WTC11 (cell line): ENCODE measurements around the gene ARHGEF18. TPM values are rescaled to one million over a fixed set of nuclear protein-coding genes. Genes with fewer than 3 reads are reported as not detected.
A peak's percentile ranks its signal among the peaks of the same experiment; 100 is the strongest.
"Not testable (repeated sequence)": the region's sequence is repeated elsewhere in the genome, so short reads cannot be mapped to it uniquely, and the experiment has no call there.

Source experiments
- ATAC-seq: fragments of 200-7000 bp; cut with Tn5 transposase; 2 replicates; pipeline ENCODE4 v1.10.0; 2021; ENCODE audit warnings: mild to moderate bottlenecking, moderate library complexity
- CTCF ChIA-PET: fragments of 300-600 bp; sonication (Branson Sonifier 250); formaldehyde crosslinking; loops from one replicate; lab custom pipeline; 2021; ENCODE audit warnings: antibody characterized with exemption; lab: Charles Lee
- POLR2A ChIA-PET: fragments of 350-600 bp; sonication (Branson Sonifier 250); formaldehyde crosslinking; loops from one replicate; lab custom pipeline; 2021; ENCODE audit warnings: antibody characterized with exemption; lab: Charles Lee
- DNase-seq: peaks from one replicate; pipeline ENCODE4 v3.0.0; 2021; ENCODE audit warnings: low spot score
- H3K27ac Mint-ChIP-seq: 2 replicates; pipeline ENCODE4 v1.8.0; 2021; ENCODE audit warnings: mixed read lengths
- H3K27me3 Mint-ChIP-seq: 2 replicates; pipeline ENCODE4 v1.8.0; 2021; ENCODE audit warnings: low read depth, mild to moderate bottlenecking, moderate library complexity, mixed read lengths
- H3K36me3 Mint-ChIP-seq: 2 replicates; pipeline ENCODE4 v1.8.0; 2021; ENCODE audit warnings: mixed read lengths
- H3K4me1 Mint-ChIP-seq: 2 replicates; pipeline ENCODE4 v1.8.0; 2022; ENCODE audit warnings: mixed read lengths
- H3K4me3 Mint-ChIP-seq: 2 replicates; pipeline ENCODE4 v1.8.0; 2021; ENCODE audit warnings: mild to moderate bottlenecking, moderate library complexity, mixed read lengths
- H3K9me3 Mint-ChIP-seq: 2 replicates; pipeline ENCODE4 v1.8.0; 2021; ENCODE audit warnings: mixed read lengths
- CREB1 ChIP-seq: sonication (generic); formaldehyde crosslinking; IDR thresholded peaks from 2 replicates; pipeline ENCODE4 v1.8.0; 2023; ENCODE audit warnings: mild to moderate bottlenecking, missing genetic modification reagents
- CREM ChIP-seq: sonication (generic); formaldehyde crosslinking; IDR thresholded peaks from 2 replicates; pipeline ENCODE4 v1.8.1; 2022; ENCODE audit warnings: mild to moderate bottlenecking, missing genetic modification reagents, moderate library complexity
- ELF4 ChIP-seq: sonication (generic); formaldehyde crosslinking; IDR thresholded peaks from 2 replicates; pipeline ENCODE4 v1.8.1; 2022; ENCODE audit warnings: low read depth, mild to moderate bottlenecking, moderate library complexity, missing genetic modification reagents
- EMX1 ChIP-seq: fragments of 250-450 bp; sonication (Bioruptor Pico); IDR thresholded peaks from 2 replicates; pipeline ENCODE4 v1.8.0; 2021; ENCODE audit warnings: mild to moderate bottlenecking
- GRHL2 ChIP-seq: fragments of 250-450 bp; sonication (Bioruptor Pico); IDR thresholded peaks from 2 replicates; pipeline ENCODE4 v1.8.0; 2022; ENCODE audit warnings: mild to moderate bottlenecking, moderate library complexity; ENCODE audit not compliant: insufficient replicate concordance, severe bottlenecking
- HMGA2 ChIP-seq: fragments of 250-450 bp; sonication (Bioruptor Pico); IDR thresholded peaks from 2 replicates; pipeline ENCODE4 v1.4.0; 2021; ENCODE audit warnings: mild to moderate bottlenecking, moderate library complexity
- JAZF1 ChIP-seq: fragments of 250-450 bp; sonication (Bioruptor Pico); IDR thresholded peaks from 2 replicates; pipeline ENCODE4 v1.9.0; 2021; ENCODE audit warnings: moderate library complexity, mild to moderate bottlenecking, inconsistent platforms
- MXD4 ChIP-seq: fragments of 250-450 bp; sonication (Bioruptor Pico); IDR thresholded peaks from 2 replicates; pipeline ENCODE4 v1.8.0; 2021; ENCODE audit warnings: mild to moderate bottlenecking, moderate library complexity, borderline replicate concordance
- NFE2L1 ChIP-seq: sonication (generic); formaldehyde crosslinking; IDR thresholded peaks from 2 replicates; pipeline ENCODE4 v1.8.1; 2023; ENCODE audit warnings: missing genetic modification reagents
- RELA ChIP-seq: sonication (generic); formaldehyde crosslinking; IDR thresholded peaks from 2 replicates; pipeline ENCODE4 v1.8.1; 2022; ENCODE audit warnings: missing genetic modification reagents, mild to moderate bottlenecking, borderline replicate concordance
- SMAD4 ChIP-seq: sonication (generic); formaldehyde crosslinking; IDR thresholded peaks from 2 replicates; pipeline ENCODE4 v1.8.0; 2022; ENCODE audit warnings: mild to moderate bottlenecking, missing genetic modification reagents
- TEAD4 ChIP-seq: sonication (generic); formaldehyde crosslinking; IDR thresholded peaks from 2 replicates; pipeline ENCODE4 v1.8.0; 2022; ENCODE audit warnings: mild to moderate bottlenecking, missing genetic modification reagents
- ZBTB21 ChIP-seq: sonication (generic); formaldehyde crosslinking; IDR thresholded peaks from 2 replicates; pipeline ENCODE4 v1.8.1; 2023; ENCODE audit warnings: mild to moderate bottlenecking, missing genetic modification reagents, borderline replicate concordance
- ZNF121 ChIP-seq: sonication (generic); formaldehyde crosslinking; IDR thresholded peaks from 2 replicates; pipeline ENCODE4 v1.8.0; 2023; ENCODE audit warnings: missing genetic modification reagents
- ZNF219 ChIP-seq: sonication (generic); formaldehyde crosslinking; IDR thresholded peaks from 2 replicates; pipeline ENCODE4 v1.8.0; 2023; ENCODE audit warnings: missing genetic modification reagents, mild to moderate bottlenecking, borderline replicate concordance
- ZNF263 ChIP-seq: sonication (generic); formaldehyde crosslinking; IDR thresholded peaks from 2 replicates; pipeline ENCODE4 v1.8.1; 2022; ENCODE audit warnings: low read depth, mild to moderate bottlenecking, moderate library complexity, missing genetic modification reagents
- ZNF317 ChIP-seq: sonication (generic); formaldehyde crosslinking; IDR thresholded peaks from 2 replicates; pipeline ENCODE4 v1.8.1; 2023; ENCODE audit warnings: low read depth, mild to moderate bottlenecking, moderate library complexity, missing genetic modification reagents, borderline replicate concordance
- total RNA-seq: library from RNA; stranded (reverse); gene quantifications from 3 replicates; pipeline ENCODE4 v1.2.3, GENCODE V29; 2021
- TF ChIP-seq, protein P1 (sequence below): sonication (generic); formaldehyde crosslinking; IDR thresholded peaks from 2 replicates; pipeline ENCODE4 v1.8.1; 2022; ENCODE audit warnings: low read depth, mild to moderate bottlenecking, moderate library complexity, missing genetic modification reagents, borderline replicate concordance
- TF ChIP-seq, protein P2 (sequence below): sonication (generic); formaldehyde crosslinking; IDR thresholded peaks from 2 replicates; pipeline ENCODE4 v1.8.1; 2023; ENCODE audit warnings: mild to moderate bottlenecking, missing genetic modification reagents, moderate library complexity
- TF ChIP-seq, protein P3 (sequence below): sonication (generic); formaldehyde crosslinking; IDR thresholded peaks from 2 replicates; pipeline ENCODE4 v1.8.1; 2022; ENCODE audit warnings: mild to moderate bottlenecking, moderate library complexity, missing genetic modification reagents
- TF ChIP-seq, protein P4 (sequence below): sonication (generic); formaldehyde crosslinking; IDR thresholded peaks from 2 replicates; pipeline ENCODE4 v1.8.1; 2022; ENCODE audit warnings: missing genetic modification reagents, borderline replicate concordance
- TF ChIP-seq, protein P5 (sequence below): fragments of 250-450 bp; sonication (Bioruptor Pico); IDR thresholded peaks from 2 replicates; pipeline ENCODE4 v1.8.0; 2021; ENCODE audit warnings: mild to moderate bottlenecking
- TF ChIP-seq, protein P6 (sequence below): sonication (generic); formaldehyde crosslinking; IDR thresholded peaks from 2 replicates; pipeline ENCODE4 v1.8.0; 2022; ENCODE audit warnings: mild to moderate bottlenecking, missing genetic modification reagents

ARHGEF18 gene
- total RNA-seq, 1 experiment from 2014 or later: 56.1 TPM

DNA sequence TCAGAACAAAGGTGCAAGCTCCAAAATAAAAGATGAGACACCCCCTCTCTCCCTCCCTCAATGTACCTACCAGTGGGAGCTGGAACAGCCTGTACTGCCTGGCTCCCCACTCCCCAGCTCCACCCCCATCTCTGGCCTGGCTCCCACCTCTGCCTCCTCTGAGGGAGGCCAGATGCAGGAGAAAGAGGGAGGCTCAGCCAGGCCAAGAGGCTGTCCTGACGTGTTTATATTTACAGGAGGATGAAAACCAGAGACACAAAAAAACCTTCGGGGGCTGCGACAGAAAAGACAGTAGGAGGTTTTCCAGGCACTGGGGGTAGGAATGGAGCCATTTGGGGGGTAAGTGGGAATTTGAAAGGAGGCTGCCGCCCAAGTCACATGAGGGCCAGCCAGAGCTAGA is 19.7 kb downstream of the ARHGEF18 start (continued):
- TF ChIP-seq, protein P1, sequence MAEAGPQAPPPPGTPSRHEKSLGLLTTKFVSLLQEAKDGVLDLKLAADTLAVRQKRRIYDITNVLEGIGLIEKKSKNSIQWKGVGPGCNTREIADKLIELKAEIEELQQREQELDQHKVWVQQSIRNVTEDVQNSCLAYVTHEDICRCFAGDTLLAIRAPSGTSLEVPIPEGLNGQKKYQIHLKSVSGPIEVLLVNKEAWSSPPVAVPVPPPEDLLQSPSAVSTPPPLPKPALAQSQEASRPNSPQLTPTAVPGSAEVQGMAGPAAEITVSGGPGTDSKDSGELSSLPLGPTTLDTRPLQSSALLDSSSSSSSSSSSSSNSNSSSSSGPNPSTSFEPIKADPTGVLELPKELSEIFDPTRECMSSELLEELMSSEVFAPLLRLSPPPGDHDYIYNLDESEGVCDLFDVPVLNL (CRISPR knock-in tag): no peak
- TF ChIP-seq TEAD4 (CRISPR knock-in tag): no peak

DNA sequence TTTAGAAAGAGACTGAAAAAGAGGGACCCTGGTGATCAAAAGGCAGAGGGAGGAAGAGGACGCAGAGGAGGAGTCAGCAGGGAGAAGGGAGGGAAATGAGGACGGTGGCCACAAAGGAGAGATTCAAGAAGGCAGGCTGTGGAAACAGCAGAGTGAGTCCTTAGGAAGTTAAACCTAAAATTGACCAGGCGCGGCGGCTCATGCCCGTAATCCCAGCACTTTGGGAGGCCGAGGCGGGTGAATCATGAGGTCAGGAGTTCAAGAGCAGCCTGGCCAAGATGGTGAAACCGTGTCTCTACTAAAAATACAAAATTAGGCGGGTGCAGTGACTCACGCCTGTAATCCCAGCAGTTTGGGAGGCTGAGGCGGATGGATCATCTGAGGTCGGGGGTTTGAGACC is 20.1 kb downstream of the ARHGEF18 start:
- ATAC-seq, DNase-seq, H3K4me3 Mint-ChIP-seq, H3K4me1 Mint-ChIP-seq, H3K36me3 Mint-ChIP-seq, POLR2A ChIA-PET, H3K9me3 Mint-ChIP-seq: not testable (repeated sequence)
- Mint-ChIP-seq H3K27me3 (peaks cover 20% of the 10 kb centered on the region), H3K27ac (peak overlapping the region; percentile 43; the same call in 1 of the 2 replicates)
- CTCF ChIA-PET: interaction anchor here (1.0 kb wide), 1 partner anchor 15 kb away, joined by 3 read pairs; no protein-coding TSS in a partner anchor

DNA sequence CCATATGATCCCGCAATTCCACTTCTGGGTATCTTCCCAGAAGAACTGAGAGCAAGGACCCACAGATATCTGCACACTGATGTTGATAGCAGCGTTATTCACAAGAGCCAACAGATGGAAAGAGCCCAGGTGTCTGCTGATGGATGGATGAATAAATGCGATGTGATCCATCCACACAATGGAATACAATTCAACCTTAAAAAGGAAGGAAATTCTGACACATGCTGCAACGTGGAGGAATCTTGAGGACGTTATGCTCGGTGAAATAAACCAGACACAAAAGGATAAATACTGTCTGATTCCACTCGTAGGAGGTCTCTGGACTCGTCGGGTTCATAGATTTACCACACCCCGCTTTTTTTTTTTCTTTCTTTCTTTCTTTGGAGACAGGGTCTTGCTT is 21.8 kb downstream of the ARHGEF18 start:
- no peak for ATAC-seq

DNA sequence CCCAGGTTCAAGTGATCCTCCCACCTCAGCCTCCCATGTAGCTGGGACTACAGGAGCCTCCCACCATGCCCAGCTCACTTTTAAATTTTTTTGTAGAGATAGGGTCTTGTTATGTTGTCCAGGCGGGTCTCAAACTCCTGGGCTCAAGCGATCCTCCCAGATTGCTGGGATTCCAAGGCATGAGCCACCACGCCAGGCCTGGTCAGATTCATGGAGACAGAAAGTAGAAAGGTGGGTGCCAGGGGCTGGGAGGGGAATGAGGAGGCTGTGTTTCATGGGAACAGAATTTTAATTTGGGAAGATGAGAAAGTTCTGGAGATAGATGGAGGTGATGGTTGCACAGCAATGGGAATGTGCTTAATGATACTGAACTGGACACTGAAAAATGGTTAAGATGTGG is 22.3 kb downstream of the ARHGEF18 start:
- H3K9me3 Mint-ChIP-seq: no peaks in the 10 kb centered on the region
- no peak overlapping the region for H3K27ac Mint-ChIP-seq
- no peak overlapping the region for H3K4me3 Mint-ChIP-seq
- POLR2A ChIA-PET: no interaction called here
- H3K4me1 Mint-ChIP-seq: peaks cover under 1% of the 10 kb centered on the region
- CTCF ChIA-PET: interaction anchor here (1.0 kb wide), 1 partner anchor 17 kb away, joined by 3 read pairs; no protein-coding TSS in a partner anchor
- no peak for TF ChIP-seq EMX1 (CRISPR knock-in tag)
- TF ChIP-seq TEAD4 (CRISPR knock-in tag): no peak
- TF ChIP-seq, protein P2, sequence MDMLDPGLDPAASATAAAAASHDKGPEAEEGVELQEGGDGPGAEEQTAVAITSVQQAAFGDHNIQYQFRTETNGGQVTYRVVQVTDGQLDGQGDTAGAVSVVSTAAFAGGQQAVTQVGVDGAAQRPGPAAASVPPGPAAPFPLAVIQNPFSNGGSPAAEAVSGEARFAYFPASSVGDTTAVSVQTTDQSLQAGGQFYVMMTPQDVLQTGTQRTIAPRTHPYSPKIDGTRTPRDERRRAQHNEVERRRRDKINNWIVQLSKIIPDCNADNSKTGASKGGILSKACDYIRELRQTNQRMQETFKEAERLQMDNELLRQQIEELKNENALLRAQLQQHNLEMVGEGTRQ: no peak
- no peak for TF ChIP-seq JAZF1 (CRISPR knock-in tag)
- TF ChIP-seq NFE2L1: no peak
- TF ChIP-seq GRHL2 (CRISPR knock-in tag): no peak
- TF ChIP-seq ELF4: no peak
- no peak for TF ChIP-seq CREB1 (CRISPR knock-in tag)
- TF ChIP-seq, protein P3, sequence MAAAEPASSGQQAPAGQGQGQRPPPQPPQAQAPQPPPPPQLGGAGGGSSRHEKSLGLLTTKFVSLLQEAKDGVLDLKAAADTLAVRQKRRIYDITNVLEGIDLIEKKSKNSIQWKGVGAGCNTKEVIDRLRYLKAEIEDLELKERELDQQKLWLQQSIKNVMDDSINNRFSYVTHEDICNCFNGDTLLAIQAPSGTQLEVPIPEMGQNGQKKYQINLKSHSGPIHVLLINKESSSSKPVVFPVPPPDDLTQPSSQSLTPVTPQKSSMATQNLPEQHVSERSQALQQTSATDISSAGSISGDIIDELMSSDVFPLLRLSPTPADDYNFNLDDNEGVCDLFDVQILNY (CRISPR knock-in tag): no peak
- TF ChIP-seq, protein P4, sequence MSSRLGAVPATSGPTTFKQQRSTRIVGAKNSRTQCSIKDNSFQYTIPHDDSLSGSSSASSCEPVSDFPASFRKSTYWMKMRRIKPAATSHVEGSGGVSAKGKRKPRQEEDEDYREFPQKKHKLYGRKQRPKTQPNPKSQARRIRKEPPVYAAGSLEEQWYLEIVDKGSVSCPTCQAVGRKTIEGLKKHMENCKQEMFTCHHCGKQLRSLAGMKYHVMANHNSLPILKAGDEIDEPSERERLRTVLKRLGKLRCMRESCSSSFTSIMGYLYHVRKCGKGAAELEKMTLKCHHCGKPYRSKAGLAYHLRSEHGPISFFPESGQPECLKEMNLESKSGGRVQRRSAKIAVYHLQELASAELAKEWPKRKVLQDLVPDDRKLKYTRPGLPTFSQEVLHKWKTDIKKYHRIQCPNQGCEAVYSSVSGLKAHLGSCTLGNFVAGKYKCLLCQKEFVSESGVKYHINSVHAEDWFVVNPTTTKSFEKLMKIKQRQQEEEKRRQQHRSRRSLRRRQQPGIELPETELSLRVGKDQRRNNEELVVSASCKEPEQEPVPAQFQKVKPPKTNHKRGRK: no peak
- TF ChIP-seq ZNF219 (CRISPR knock-in tag): no peak
- no peak for TF ChIP-seq ZBTB21 (CRISPR knock-in tag)
- TF ChIP-seq ZNF121 (CRISPR knock-in tag): no peak
- no peak for TF ChIP-seq SMAD4
- no peak for TF ChIP-seq ZNF317 (CRISPR knock-in tag)
- peaks cover 4% of the 10 kb centered on the region; the same call in 1 of the 2 replicates for H3K27me3 Mint-ChIP-seq
- no peak for ATAC-seq
- DNase-seq: no peak
- no peaks in the 10 kb centered on the region for H3K36me3 Mint-ChIP-seq

More for the DNA sequence above, 21.8 kb downstream of the ARHGEF18 start:
- DNase-seq: no peak
- no peak overlapping the region for H3K27ac Mint-ChIP-seq
- H3K27me3 Mint-ChIP-seq: peaks cover 7% of the 10 kb centered on the region
- ChIA-PET POLR2A (no interaction called here), CTCF (interaction anchor here (1.0 kb wide), 1 partner anchor 16 kb away, joined by 3 read pairs; no protein-coding TSS in a partner anchor)
- H3K36me3 Mint-ChIP-seq: no peaks in the 10 kb centered on the region
- H3K4me3 Mint-ChIP-seq: no peak overlapping the region
- TF ChIP-seq ELF4 (no peak), EMX1 (CRISPR knock-in tag) (no peak), NFE2L1 (no peak), ZNF263 (CRISPR knock-in tag) (no peak), ZNF317 (CRISPR knock-in tag) (no peak), HMGA2 (CRISPR knock-in tag) (no peak), RELA (no peak), CREM (CRISPR knock-in tag) (no peak), MXD4 (CRISPR knock-in tag) (no peak)
- TF ChIP-seq, protein P5, sequence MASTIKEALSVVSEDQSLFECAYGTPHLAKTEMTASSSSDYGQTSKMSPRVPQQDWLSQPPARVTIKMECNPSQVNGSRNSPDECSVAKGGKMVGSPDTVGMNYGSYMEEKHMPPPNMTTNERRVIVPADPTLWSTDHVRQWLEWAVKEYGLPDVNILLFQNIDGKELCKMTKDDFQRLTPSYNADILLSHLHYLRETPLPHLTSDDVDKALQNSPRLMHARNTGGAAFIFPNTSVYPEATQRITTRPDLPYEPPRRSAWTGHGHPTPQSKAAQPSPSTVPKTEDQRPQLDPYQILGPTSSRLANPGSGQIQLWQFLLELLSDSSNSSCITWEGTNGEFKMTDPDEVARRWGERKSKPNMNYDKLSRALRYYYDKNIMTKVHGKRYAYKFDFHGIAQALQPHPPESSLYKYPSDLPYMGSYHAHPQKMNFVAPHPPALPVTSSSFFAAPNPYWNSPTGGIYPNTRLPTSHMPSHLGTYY (CRISPR knock-in tag): no peak
- TF ChIP-seq, protein P6, sequence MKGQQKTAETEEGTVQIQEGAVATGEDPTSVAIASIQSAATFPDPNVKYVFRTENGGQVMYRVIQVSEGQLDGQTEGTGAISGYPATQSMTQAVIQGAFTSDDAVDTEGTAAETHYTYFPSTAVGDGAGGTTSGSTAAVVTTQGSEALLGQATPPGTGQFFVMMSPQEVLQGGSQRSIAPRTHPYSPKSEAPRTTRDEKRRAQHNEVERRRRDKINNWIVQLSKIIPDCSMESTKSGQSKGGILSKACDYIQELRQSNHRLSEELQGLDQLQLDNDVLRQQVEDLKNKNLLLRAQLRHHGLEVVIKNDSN: no peak
- no peaks in the 10 kb centered on the region for H3K9me3 Mint-ChIP-seq
- no peaks in the 10 kb centered on the region for H3K4me1 Mint-ChIP-seq
